ENCODE data around the gene PHOX2A. TPM values are rescaled to one million over a fixed set of nuclear protein-coding genes. Genes with fewer than 3 reads are reported as not detected.
A peak's percentile ranks its signal among the peaks of the same experiment; 100 is the strongest.

Gene PHOX2A
- total and polyA plus RNA-seq, 2 of the 13 experiments (the other 11 are each of a cell fraction or from before 2014, with no cell fraction given), result not detected

- TF ChIP-seq HIVEP1 (CRISPR knock-in tag; IDR thresholded peaks at IDR 0.05), result no peak
- TF ChIP-seq, protein P1, sequence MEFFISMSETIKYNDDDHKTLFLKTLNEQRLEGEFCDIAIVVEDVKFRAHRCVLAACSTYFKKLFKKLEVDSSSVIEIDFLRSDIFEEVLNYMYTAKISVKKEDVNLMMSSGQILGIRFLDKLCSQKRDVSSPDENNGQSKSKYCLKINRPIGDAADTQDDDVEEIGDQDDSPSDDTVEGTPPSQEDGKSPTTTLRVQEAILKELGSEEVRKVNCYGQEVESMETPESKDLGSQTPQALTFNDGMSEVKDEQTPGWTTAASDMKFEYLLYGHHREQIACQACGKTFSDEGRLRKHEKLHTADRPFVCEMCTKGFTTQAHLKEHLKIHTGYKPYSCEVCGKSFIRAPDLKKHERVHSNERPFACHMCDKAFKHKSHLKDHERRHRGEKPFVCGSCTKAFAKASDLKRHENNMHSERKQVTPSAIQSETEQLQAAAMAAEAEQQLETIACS (CRISPR knock-in tag; IDR thresholded peaks at IDR 0.05), result no peak
Observed at GRCh38 chr11:72222907-72223614, 20.9 kb downstream of the PHOX2A start (continued).

DNA sequence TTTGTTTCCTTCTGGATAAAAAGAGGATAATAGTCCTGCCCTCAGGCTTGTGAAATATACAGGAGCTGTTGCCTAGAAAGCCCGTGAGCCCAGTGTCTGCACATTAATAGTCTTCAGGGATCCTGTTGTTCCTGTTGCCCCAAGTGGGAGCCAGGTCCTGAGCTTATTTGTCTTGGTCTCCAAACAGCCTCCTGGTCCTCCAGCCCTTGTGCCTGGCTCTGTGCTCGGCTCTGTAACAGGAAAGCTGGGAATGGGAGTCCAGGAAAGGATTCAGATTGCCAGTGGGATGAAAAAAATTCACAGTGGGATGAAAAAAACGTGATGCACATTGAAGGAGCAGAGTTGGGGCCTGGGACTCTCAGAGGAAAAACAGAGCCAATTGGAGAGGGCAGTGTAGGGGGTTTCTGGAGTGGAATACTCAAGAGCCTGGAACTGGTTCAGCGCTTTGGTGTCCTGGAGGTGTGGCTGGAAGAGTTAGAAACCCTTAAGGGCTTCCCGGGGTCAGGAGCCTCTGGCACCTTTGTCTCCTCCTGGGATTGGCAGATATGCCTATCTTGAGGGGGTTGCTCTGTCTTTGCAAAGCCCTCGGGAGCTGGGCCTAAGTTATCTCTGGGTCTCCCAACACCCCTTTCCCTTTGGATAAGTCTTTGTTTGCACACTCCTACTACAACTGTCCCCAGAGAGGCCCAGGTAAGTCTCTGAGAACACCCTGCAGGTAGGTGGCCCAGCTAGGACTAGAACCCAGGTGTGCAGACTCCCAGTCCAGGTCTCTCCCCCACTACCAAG is 21.7 kb downstream of the PHOX2A start:
- Histone ChIP-seq H3K27ac (ENCODE audit: extremely low read length, insufficient read depth, low read length) (peak overlapping the region; percentile 15), H3K9ac (ENCODE audit: insufficient read depth, low read depth, low read length) (peak overlapping the region; percentile 53; the same call in 1 of the 2 replicates), H3K36me3 (replicated peaks in 1 of 2; ENCODE audit: control insufficient read depth in 1 of 2, insufficient read depth in 2 of 2, low read length in 2 of 2) (no peaks in the 10 kb centered on the region), H3K4me1 (ENCODE audit: insufficient read depth, low read length) (peaks cover 35% of the 10 kb centered on the region), H3K79me2 (ENCODE audit: insufficient read depth, low read length) (peaks cover 7% of the 10 kb centered on the region), H3K9me3 (ENCODE audit: low read length) (no peaks in the 10 kb centered on the region), H2AFZ (ENCODE audit: low read length) (peak overlapping the region; percentile 47), H4K20me1 (ENCODE audit: insufficient read depth, low read length) (no peaks in the 10 kb centered on the region), H3K27me3 (ENCODE audit: control insufficient read depth in 1 of 2, insufficient read depth in 2 of 2, low read length in 2 of 2) (peaks cover 3 to 20% of the 10 kb centered on the region in 2 experiments; a peak in 2 of 5 replicates), H3K4me2 (ENCODE audit: low read depth, low read length) (peak overlapping the region; percentile 93), H3K4me3 (replicated peaks in 1 of 3; ENCODE audit: insufficient read depth in 1 of 3, low read depth in 2 of 3, low read length in 3 of 3) (peak overlapping the region; percentile 83 to 90 (median 85))
- intact Hi-C loops (cut with micrococcal nuclease; ENCODE audit: unreplicated experiment), result no loop called here
- no peak for FAIRE-seq
- DNase-seq (ENCODE audit: low spot score), result no peak
- ChIA-PET CTCF (ENCODE audit: low intra/inter-chr PET ratio, low total read pairs) (no interaction called here), POLR2A (interaction anchor here (1.2 to 1.7 kb wide), 4 partner anchors 12 to 110 kb away, joined by 4 to 5 read pairs (median 4); partner anchors contain the start of gene ANAPC15)
- BruUV-seq (replicated peaks), result no TSS peak
- in situ Hi-C loops (cut with HindIII; ENCODE audit: extremely low pct_ligation_motif_present, low pct_unique_long_range_greater_than_20kb), result no loop called here
- ATAC-seq, result peak; percentile 5
- WGBS (ENCODE audit: low lambda C conversion rate), result 2% methylated on average over 5 of the region's 6 CpGs
- TF ChIP-seq ZSCAN21 (CRISPR knock-in tag; IDR thresholded peaks at IDR 0.05; ENCODE audit: borderline replicate concordance) (no peak), POLR2A (IDR thresholded peaks at IDR 0.05; ENCODE audit: insufficient read depth in 1 of 2, low read depth in 2 of 2, low read length in 2 of 2) (no peak), ZNF207 (IDR thresholded peaks at IDR 0.05; ENCODE audit: borderline replicate concordance) (no peak), FOXO1 (CRISPR knock-in tag; IDR thresholded peaks at IDR 0.05) (no peak), DNMT1 (CRISPR knock-in tag; IDR thresholded peaks at IDR 0.05) (no peak), ZNF747 (CRISPR knock-in tag; IDR thresholded peaks at IDR 0.05; ENCODE audit: borderline replicate concordance) (0 out of 2 replicates have a peak, but pooled peaks have one; percentile 3), MED8 (CRISPR knock-in tag; IDR thresholded peaks at IDR 0.05; ENCODE audit: insufficient replicate concordance) (no peak), GTF3A (CRISPR knock-in tag; conservative IDR thresholded peaks at IDR 0.05) (no peak)
- TF ChIP-seq, protein P2, sequence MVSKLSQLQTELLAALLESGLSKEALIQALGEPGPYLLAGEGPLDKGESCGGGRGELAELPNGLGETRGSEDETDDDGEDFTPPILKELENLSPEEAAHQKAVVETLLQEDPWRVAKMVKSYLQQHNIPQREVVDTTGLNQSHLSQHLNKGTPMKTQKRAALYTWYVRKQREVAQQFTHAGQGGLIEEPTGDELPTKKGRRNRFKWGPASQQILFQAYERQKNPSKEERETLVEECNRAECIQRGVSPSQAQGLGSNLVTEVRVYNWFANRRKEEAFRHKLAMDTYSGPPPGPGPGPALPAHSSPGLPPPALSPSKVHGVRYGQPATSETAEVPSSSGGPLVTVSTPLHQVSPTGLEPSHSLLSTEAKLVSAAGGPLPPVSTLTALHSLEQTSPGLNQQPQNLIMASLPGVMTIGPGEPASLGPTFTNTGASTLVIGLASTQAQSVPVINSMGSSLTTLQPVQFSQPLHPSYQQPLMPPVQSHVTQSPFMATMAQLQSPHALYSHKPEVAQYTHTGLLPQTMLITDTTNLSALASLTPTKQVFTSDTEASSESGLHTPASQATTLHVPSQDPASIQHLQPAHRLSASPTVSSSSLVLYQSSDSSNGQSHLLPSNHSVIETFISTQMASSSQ (IDR thresholded peaks at IDR 0.05; ENCODE audit: low read depth), result no peak
- TF ChIP-seq, protein P2 (CRISPR knock-in tag; IDR thresholded peaks at IDR 0.05; ENCODE audit: borderline replicate concordance), result no peak
- TF ChIP-seq, protein P3, sequence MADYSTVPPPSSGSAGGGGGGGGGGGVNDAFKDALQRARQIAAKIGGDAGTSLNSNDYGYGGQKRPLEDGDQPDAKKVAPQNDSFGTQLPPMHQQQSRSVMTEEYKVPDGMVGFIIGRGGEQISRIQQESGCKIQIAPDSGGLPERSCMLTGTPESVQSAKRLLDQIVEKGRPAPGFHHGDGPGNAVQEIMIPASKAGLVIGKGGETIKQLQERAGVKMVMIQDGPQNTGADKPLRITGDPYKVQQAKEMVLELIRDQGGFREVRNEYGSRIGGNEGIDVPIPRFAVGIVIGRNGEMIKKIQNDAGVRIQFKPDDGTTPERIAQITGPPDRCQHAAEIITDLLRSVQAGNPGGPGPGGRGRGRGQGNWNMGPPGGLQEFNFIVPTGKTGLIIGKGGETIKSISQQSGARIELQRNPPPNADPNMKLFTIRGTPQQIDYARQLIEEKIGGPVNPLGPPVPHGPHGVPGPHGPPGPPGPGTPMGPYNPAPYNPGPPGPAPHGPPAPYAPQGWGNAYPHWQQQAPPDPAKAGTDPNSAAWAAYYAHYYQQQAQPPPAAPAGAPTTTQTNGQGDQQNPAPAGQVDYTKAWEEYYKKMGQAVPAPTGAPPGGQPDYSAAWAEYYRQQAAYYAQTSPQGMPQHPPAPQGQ (CRISPR knock-in tag; IDR thresholded peaks at IDR 0.05; ENCODE audit: borderline replicate concordance), result no peak
